H1 (cell line): ENCODE measurements around the gene RPL22L1. TPM values are rescaled to one million over a fixed set of nuclear protein-coding genes. Genes with fewer than 3 reads are reported as not detected.

ENCODE experiments used
- CTCF ChIA-PET: fragments of 300-600 bp; sonication (Branson Sonifier 250); formaldehyde crosslinking; loops from one replicate; lab custom pipeline; 2021; ENCODE audit not compliant: partially characterized antibody; lab: Charles Lee
- POLR2A ChIA-PET: fragments of 300-600 bp; sonication (Branson Sonifier 250); formaldehyde crosslinking; loops from one replicate; lab custom pipeline; 2021; ENCODE audit warnings: inconsistent platforms; ENCODE audit not compliant: partially characterized antibody; lab: Charles Lee
- DNase-seq, 2 experiments: peaks; one replicate each; pipeline versions ENCODE4 v3.0.0 to v3.0.0-alpha.2; 2010 to 2022; ENCODE audit warnings: low spot score in 2 of 2, low read depth in 1 of 2, mixed read lengths in 1 of 2
- FAIRE-seq: peaks from 2 replicates; lab custom pipeline; 2011; peaks lifted over from hg19 to GRCh38; lab: Jason Lieb, UNC
- H2AFZ ChIP-seq: 2 replicates; pipeline ENCODE4 v1.8.1; 2012; ENCODE audit warnings: low read length, inconsistent platforms
- H2AK5ac ChIP-seq: 2 replicates; pipeline ENCODE4 v1.6.1; 2013; ENCODE audit warnings: low read depth, low read length
- H2BK120ac ChIP-seq: replicated peaks from 2 replicates; pipeline ENCODE3; 2013; ENCODE audit warnings: low read depth, low read length, inconsistent platforms
- H2BK12ac ChIP-seq: 2 replicates; pipeline ENCODE4 v1.6.1; 2013; ENCODE audit warnings: low read depth, low read length
- H2BK15ac ChIP-seq: 2 replicates; pipeline ENCODE4 v1.6.1; 2013; ENCODE audit warnings: low read length
- H2BK20ac ChIP-seq: 2 replicates; pipeline ENCODE4 v1.6.1; 2013; ENCODE audit warnings: low read length
- H2BK5ac ChIP-seq: 2 replicates; pipeline ENCODE4 v1.6.1; 2013; ENCODE audit warnings: low read depth, low read length
- H3K14ac ChIP-seq: 2 replicates; pipeline ENCODE4 v1.6.1; 2013; ENCODE audit warnings: inconsistent platforms; ENCODE audit not compliant: insufficient read length
- H3K18ac ChIP-seq: 2 replicates; pipeline ENCODE4 v1.6.1; 2013; ENCODE audit warnings: low read length; ENCODE audit errors: extremely low read depth
- H3K23ac ChIP-seq: 2 replicates; pipeline ENCODE4 v1.6.1; 2013; ENCODE audit warnings: inconsistent platforms; ENCODE audit not compliant: insufficient read length
- H3K23me2 ChIP-seq: 2 replicates; pipeline ENCODE4 v1.6.1; 2013; ENCODE audit warnings: low read depth, low read length
- H3K27ac ChIP-seq: 2 replicates; pipeline ENCODE4 v1.6.1; 2011; ENCODE audit warnings: low read depth, low read length, inconsistent platforms
- H3K27me3 ChIP-seq, 4 experiments: replicated peaks in 1 of 4; 1 replicate in 1 of 4; 2 replicates in 3 of 4; pipeline versions ENCODE4 v1.6.1 to v1.8.1; 2011 to 2013; ENCODE audit warnings: low read length in 3 of 4, mild to moderate bottlenecking in 3 of 4, inconsistent platforms in 2 of 4, mixed read lengths in 2 of 4, moderate library complexity in 1 of 4; ENCODE audit not compliant: control insufficient read depth in 3 of 4, insufficient read depth in 3 of 4; ENCODE audit errors: extremely low read depth in 1 of 4
- H3K36me3 ChIP-seq, 4 experiments: 2 replicates each; pipeline versions ENCODE4 v1.6.1 to v1.8.1; 2011 to 2013; ENCODE audit warnings: mild to moderate bottlenecking in 4 of 4, low read length in 3 of 4, moderate library complexity in 2 of 4, control low read depth in 1 of 4, inconsistent platforms in 1 of 4; ENCODE audit not compliant: insufficient read depth in 4 of 4, control insufficient read depth in 2 of 4
- H3K4ac ChIP-seq: replicated peaks from 2 replicates; pipeline ENCODE3; 2013; ENCODE audit warnings: low read length, low read depth, mixed read lengths, inconsistent platforms; ENCODE audit not compliant: insufficient read length
- H3K4me1 ChIP-seq, 4 experiments: replicated peaks in 1 of 4; 1 replicate in 1 of 4; 2 replicates in 3 of 4; pipeline versions ENCODE4 v1.6.1 to v1.8.1; 2011 to 2013; ENCODE audit warnings: low read length in 3 of 4, inconsistent platforms in 2 of 4, mixed read lengths in 1 of 4; ENCODE audit not compliant: insufficient read depth in 4 of 4, control insufficient read depth in 3 of 4
- H3K4me2 ChIP-seq, 2 experiments: 2 replicates each; pipeline versions ENCODE4 v1.6.1 to v1.8.1; 2011 to 2013; ENCODE audit warnings: low read depth in 2 of 2, low read length in 2 of 2, control low read depth in 1 of 2, inconsistent platforms in 1 of 2, mild to moderate bottlenecking in 1 of 2; ENCODE audit not compliant: insufficient read depth in 1 of 2
- H3K4me3 ChIP-seq, 4 experiments: fragments of 200-600, 300-600 bp in 1 of 4; sonication (generic), shearing (Covaris generic), sonication (Bioruptor Twin) in 1 of 4; 2 replicates each; pipeline versions ENCODE4 v1.5.1 to v1.8.1; 2011 to 2016; ENCODE audit warnings: low read length in 4 of 4, low read depth in 3 of 4, control low read depth in 2 of 4, inconsistent platforms in 2 of 4, mild to moderate bottlenecking in 2 of 4, mixed read lengths in 1 of 4, moderate library complexity in 1 of 4; ENCODE audit not compliant: insufficient read depth in 2 of 4; ENCODE audit errors: extremely low read depth in 1 of 4
- H3K56ac ChIP-seq: replicated peaks from 2 replicates; pipeline ENCODE3; 2013; ENCODE audit warnings: low read depth, mild to moderate bottlenecking, mixed read lengths, low read length, inconsistent platforms; ENCODE audit not compliant: insufficient read length
- H3K79me1 ChIP-seq: 2 replicates; pipeline ENCODE4 v1.6.1; 2013; ENCODE audit warnings: low read depth, low read length, control low read depth
- H3K79me2 ChIP-seq, 2 experiments: 2 replicates each; pipeline versions ENCODE4 v1.6.1 to v1.8.1; 2012 to 2013; ENCODE audit warnings: low read length in 2 of 2, mild to moderate bottlenecking in 2 of 2, inconsistent platforms in 1 of 2; ENCODE audit not compliant: insufficient read depth in 2 of 2, control insufficient read depth in 1 of 2
- H3K9ac ChIP-seq, 4 experiments: replicated peaks in 1 of 4; 1 replicate in 1 of 4; 2 replicates in 3 of 4; pipeline versions ENCODE4 v1.6.1 to v1.8.1; 2011 to 2013; ENCODE audit warnings: low read depth in 3 of 4, low read length in 3 of 4, control low read depth in 2 of 4, mild to moderate bottlenecking in 2 of 4, moderate library complexity in 2 of 4, inconsistent platforms in 1 of 4; ENCODE audit errors: extremely low read depth in 1 of 4
- H3K9me3 ChIP-seq, 2 experiments: 2 replicates each; pipeline versions ENCODE4 v1.6.1 to v1.8.1; 2012 to 2013; ENCODE audit warnings: mild to moderate bottlenecking in 2 of 2, moderate library complexity in 2 of 2, control low read depth in 1 of 2, inconsistent platforms in 1 of 2, low read depth in 1 of 2, low read length in 1 of 2, mixed read lengths in 1 of 2; ENCODE audit not compliant: insufficient read depth in 2 of 2
- H4K20me1 ChIP-seq, 2 experiments: replicated peaks in 1 of 2; 2 replicates each; pipeline versions ENCODE3 to v1.8.1; 2011 to 2013; ENCODE audit warnings: inconsistent platforms in 2 of 2, low read length in 2 of 2, mild to moderate bottlenecking in 1 of 2; ENCODE audit not compliant: insufficient read depth in 2 of 2, control insufficient read depth in 1 of 2
- H4K5ac ChIP-seq: 2 replicates; pipeline ENCODE4 v1.6.1; 2013; ENCODE audit warnings: low read length, low read depth, mixed read lengths, inconsistent platforms; ENCODE audit not compliant: insufficient read length
- H4K8ac ChIP-seq: 2 replicates; pipeline ENCODE4 v1.8.0; 2013; ENCODE audit warnings: mild to moderate bottlenecking, moderate library complexity, low read length, inconsistent platforms; ENCODE audit not compliant: insufficient read depth; ENCODE audit errors: extremely low read depth
- H4K91ac ChIP-seq: replicated peaks from 2 replicates; pipeline ENCODE3; 2013; ENCODE audit warnings: low read length, mixed read lengths, inconsistent platforms; ENCODE audit not compliant: insufficient read length
- CEBPB ChIP-seq: IDR thresholded peaks from 2 replicates; pipeline ENCODE4 v1.6.1; 2012; ENCODE audit warnings: low read depth, low read length
- NRF1 ChIP-seq: IDR thresholded peaks from 2 replicates; pipeline ENCODE4 v1.6.1; 2011; ENCODE audit warnings: mild to moderate bottlenecking, low read depth, low read length, improper control_type of control experiment
- WGBS, 2 experiments: shearing (Covaris generic) in 1 of 2; methylation state at CpG; one replicate each; pipeline versions ENCODE4 v1.1.6 to v1.1.7; 2013 to 2015; ENCODE audit warnings: low lambda C conversion rate in 2 of 2, mixed read lengths in 2 of 2, inconsistent platforms in 1 of 2, low coverage in 1 of 2, missing lambda C conversion rate in 1 of 2; ENCODE audit not compliant: insufficient replicate concordance in 2 of 2, insufficient coverage in 1 of 2, insufficient read length in 1 of 2; ENCODE audit errors: extremely low coverage in 1 of 2, missing lambda C conversion rate in 1 of 2; 5-methylcytosine and 5-hydroxymethylcytosine counted together
- polyA plus RNA-seq, 7 experiments: library from polyadenylated mRNA; depleted of rRNA in 3 of 7; stranded (reverse) in 5 of 7; unstranded in 2 of 7; fragments of >200 nt in 5 of 7; fragments of 200-250 nt in 2 of 7; gene quantifications; 1 replicate in 5 of 7; 2 replicates in 1 of 7; 4 replicates in 1 of 7; pipeline versions ENCODE4 v1.2.1 to v1.2.3, GENCODE V29; 2011 to 2013; ENCODE audit warnings: missing spikeins in 2 of 7, mixed read lengths in 2 of 7
- total RNA-seq: library from RNA; stranded (reverse); fragmentation: NEBNext Ultra II Directional; extraction: Animal tissue kit (Norgen Biotek cat#: 25700); gene quantifications from 2 replicates; pipeline ENCODE4 v1.2.1, GENCODE V29; 2021

The RPL22L1 gene
- total and polyA plus RNA-seq, 2 of the 8 experiments (the other 6 are each of a cell fraction or from before 2014, with no cell fraction given): 99.9 to 280 TPM

GRCh38 chr3:170816841-170817240, 53.2 kb downstream of the RPL22L1 start:
- FAIRE-seq: no peak
- peak overlapping the region; percentile 76 for H3K4ac ChIP-seq
- CTCF ChIA-PET: interaction anchor here (1.2 to 1.6 kb wide), 3 partner anchors 32 to 403 kb away, joined by 3 to 9 read pairs (median 7); no protein-coding TSS in a partner anchor
- no peak for TF ChIP-seq NRF1
- TF ChIP-seq CEBPB: no peak

More at GRCh38 chr3:170816841-170817240, 53.2 kb downstream of the RPL22L1 start:
- H3K18ac ChIP-seq: peak overlapping the region; percentile 62
- no peak overlapping the region for H3K4me2 ChIP-seq
- H3K9me3 ChIP-seq: no peaks in the 10 kb centered on the region
- POLR2A ChIA-PET: interaction anchor here (0.8 kb wide), 1 partner anchor 17 kb away, joined by 3 read pairs; no protein-coding TSS in a partner anchor
- H2BK120ac ChIP-seq: peak overlapping the region; percentile 59
- no peak overlapping the region for H3K27ac ChIP-seq
- H2BK12ac ChIP-seq: no peak overlapping the region
- no peak overlapping the region for H2BK15ac ChIP-seq
- no peak overlapping the region for H4K5ac ChIP-seq
- WGBS, 2 experiments: 97% methylated on average over 2 of the region's 2 CpGs; no CpG with 5 or more reads in 1 of the 2 experiments
- peak overlapping the region; percentile 33 for H3K56ac ChIP-seq
- peaks cover 5 to 19% (median 9%) of the 10 kb centered on the region in 4 experiments for H3K4me1 ChIP-seq
- H4K91ac ChIP-seq: peak overlapping the region; percentile 81
- H3K9ac ChIP-seq: no peak overlapping the region
- no peak overlapping the region for H3K14ac ChIP-seq
- H3K79me2 ChIP-seq: no peaks in the 10 kb centered on the region
- H2BK20ac ChIP-seq: peak overlapping the region; percentile 29; the same call in 1 of the 2 replicates
- H3K79me1 ChIP-seq: no peaks in the 10 kb centered on the region
- H2AFZ ChIP-seq: no peak overlapping the region
- H3K23me2 ChIP-seq: no peaks in the 10 kb centered on the region; the same call in 1 of the 2 replicates
- no peaks in the 10 kb centered on the region for H3K36me3 ChIP-seq
- H2AK5ac ChIP-seq: peak overlapping the region; percentile 39; the same call in 1 of the 2 replicates
- no peaks in the 10 kb centered on the region for H3K27me3 ChIP-seq
- no peak overlapping the region for H4K8ac ChIP-seq
- H3K4me3 ChIP-seq: no peak overlapping the region
- no peak for DNase-seq
- H2BK5ac ChIP-seq: peak overlapping the region; percentile 92; the same call in 1 of the 2 replicates
- no peak overlapping the region for H3K23ac ChIP-seq
- H4K20me1 ChIP-seq: no peaks in the 10 kb centered on the region
